Measurements from ENCODE around the gene CARHSP1. TPM values are rescaled to one million over a fixed set of nuclear protein-coding genes. Genes with fewer than 3 reads are reported as not detected.

Gene CARHSP1
- total RNA-seq, 1 experiment from 2014 or later = 79.7 TPM

- TF ChIP-seq REST (IDR thresholded peaks at IDR 0.05; ENCODE audit: low read depth) (no peak), YY1 (IDR thresholded peaks at IDR 0.05; ENCODE audit: extremely low read depth, insufficient replicate concordance, low read depth, low read length) (no peak), ELF1 (IDR thresholded peaks at IDR 0.05; ENCODE audit: borderline replicate concordance, low read depth) (no peak)
Measured at GRCh38 chr16:8888951-8889892, 20.4 kb upstream of the CARHSP1 start (continued).

GRCh38 chr16:8887952-8888560 lies 19.2 kb upstream of the CARHSP1 start:
- Histone ChIP-seq H3K9ac (ENCODE audit: low read length) (no peak overlapping the region), H3K27ac (ENCODE audit: low read depth, low read length) (no peak overlapping the region), H2AFZ (ENCODE audit: low read depth, low read length, poor library complexity, severe bottlenecking) (no peak overlapping the region), H3K27me3 (ENCODE audit: insufficient read depth, low read length) (no peaks in the 10 kb centered on the region), H3K36me3 (ENCODE audit: control insufficient read depth in 1 of 2, insufficient read depth in 2 of 2, low read length in 2 of 2) (peaks cover 10 to 12% of the 10 kb centered on the region in 2 experiments; a peak in 3 of 4 replicates), H3K79me2 (ENCODE audit: insufficient read depth, low read length) (no peaks in the 10 kb centered on the region), H3K4me3 (replicated peaks in 1 of 2; ENCODE audit: low read depth in 1 of 2, low read length in 2 of 2) (no peak overlapping the region), H3K9me2 (ENCODE audit: insufficient read depth) (no peaks in the 10 kb centered on the region), H3K4me1 (ENCODE audit: control insufficient read depth in 1 of 2, insufficient read depth in 2 of 2, low read length in 2 of 2) (peaks cover 13 to 31% of the 10 kb centered on the region in 2 experiments), H4K20me1 (ENCODE audit: insufficient read depth) (no peaks in the 10 kb centered on the region), H3K4me2 (ENCODE audit: low read length) (no peak overlapping the region), H3K9me3 (ENCODE audit: control insufficient read depth in 1 of 2, insufficient read depth in 1 of 2, low read depth in 1 of 2, low read length in 2 of 2) (no peaks in the 10 kb centered on the region)
- RAD21 ChIA-PET (ENCODE audit: low non-redundant PET in 1 of 2, low total read pairs in 2 of 2, uncharacterized antibody in 2 of 2, unreplicated experiment in 2 of 2) = no interaction called here
- CTCF ChIA-PET = no interaction called here
- POLR2A ChIA-PET = interaction anchor here (0.5 kb wide), 1 partner anchor 203 kb away, joined by 3 read pairs; no protein-coding TSS in a partner anchor
- BruUV-seq (replicated peaks) = no TSS peak
- no peak for ATAC-seq
- intact Hi-C loops (cut with micrococcal nuclease) = no loop called here
- DNase-seq (ENCODE audit: low read depth, low spot score) = no peak
- TF ChIP-seq ZFX (IDR thresholded peaks at IDR 0.05) (no peak), ZNF274 (IDR thresholded peaks at IDR 0.05; ENCODE audit: low read depth, low read length) (no peak), ELF1 (IDR thresholded peaks at IDR 0.05; ENCODE audit: borderline replicate concordance, low read depth) (no peak), SP1 (IDR thresholded peaks at IDR 0.05; ENCODE audit: low read depth) (no peak), EGR1 (IDR thresholded peaks at IDR 0.05; ENCODE audit: low read depth) (no peak), SIN3A (IDR thresholded peaks at IDR 0.05; ENCODE audit: low read depth) (no peak), EZH2phosphoT487 (IDR thresholded peaks at IDR 0.05; ENCODE audit: borderline replicate concordance) (no peak), SRF (IDR thresholded peaks at IDR 0.05; ENCODE audit: low read depth) (no peak), POLR2A (IDR thresholded peaks at IDR 0.05; ENCODE audit: borderline replicate concordance, extremely low read depth, insufficient read depth, insufficient read length) (no peak), RAD21 (IDR thresholded peaks at IDR 0.05; ENCODE audit: low read depth) (no peak), CBX3 (IDR thresholded peaks at IDR 0.05; ENCODE audit: low read depth) (no peak), TCF7L2 (IDR thresholded peaks at IDR 0.05; ENCODE audit: borderline replicate concordance, extremely low read depth, insufficient read depth, insufficient read length) (no peak), FOSL1 (IDR thresholded peaks at IDR 0.05; ENCODE audit: low read depth) (no peak), JUND (IDR thresholded peaks at IDR 0.05) (no peak), CEBPB (IDR thresholded peaks at IDR 0.05; ENCODE audit: low read depth) (no peak)
- TF ChIP-seq, protein P1, sequence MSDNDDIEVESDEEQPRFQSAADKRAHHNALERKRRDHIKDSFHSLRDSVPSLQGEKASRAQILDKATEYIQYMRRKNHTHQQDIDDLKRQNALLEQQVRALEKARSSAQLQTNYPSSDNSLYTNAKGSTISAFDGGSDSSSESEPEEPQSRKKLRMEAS (IDR thresholded peaks at IDR 0.05) = no peak
- TF ChIP-seq, protein P2, sequence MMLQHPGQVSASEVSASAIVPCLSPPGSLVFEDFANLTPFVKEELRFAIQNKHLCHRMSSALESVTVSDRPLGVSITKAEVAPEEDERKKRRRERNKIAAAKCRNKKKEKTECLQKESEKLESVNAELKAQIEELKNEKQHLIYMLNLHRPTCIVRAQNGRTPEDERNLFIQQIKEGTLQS (IDR thresholded peaks at IDR 0.05) = no peak
